ENCODE data around the gene ASB2.

Gene ASB2

GRCh38 chr14:93977790-93978581 is 1.6 kb upstream of the ASB2 start:
- DNase-seq = no peak

DNA sequence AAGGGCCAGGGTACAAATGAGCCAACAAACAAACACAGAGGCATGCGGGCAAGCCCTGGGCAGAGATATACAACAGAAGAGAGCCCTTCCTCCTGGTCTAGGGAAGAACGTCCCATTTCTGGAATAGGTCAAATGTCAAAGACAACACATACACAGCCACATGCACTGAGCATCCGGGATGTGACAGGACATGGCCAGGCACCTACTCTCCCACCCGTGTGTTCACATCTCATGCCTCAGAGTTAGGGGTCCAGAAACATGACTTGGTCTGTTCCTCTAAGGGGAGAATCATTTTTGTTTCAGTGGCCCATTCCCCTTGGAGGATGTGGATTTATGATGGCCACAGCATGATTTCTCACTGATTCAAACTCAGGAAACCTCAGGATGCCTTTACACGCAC is 801 bp upstream of the ASB2 start:
- no peak for DNase-seq

DNA sequence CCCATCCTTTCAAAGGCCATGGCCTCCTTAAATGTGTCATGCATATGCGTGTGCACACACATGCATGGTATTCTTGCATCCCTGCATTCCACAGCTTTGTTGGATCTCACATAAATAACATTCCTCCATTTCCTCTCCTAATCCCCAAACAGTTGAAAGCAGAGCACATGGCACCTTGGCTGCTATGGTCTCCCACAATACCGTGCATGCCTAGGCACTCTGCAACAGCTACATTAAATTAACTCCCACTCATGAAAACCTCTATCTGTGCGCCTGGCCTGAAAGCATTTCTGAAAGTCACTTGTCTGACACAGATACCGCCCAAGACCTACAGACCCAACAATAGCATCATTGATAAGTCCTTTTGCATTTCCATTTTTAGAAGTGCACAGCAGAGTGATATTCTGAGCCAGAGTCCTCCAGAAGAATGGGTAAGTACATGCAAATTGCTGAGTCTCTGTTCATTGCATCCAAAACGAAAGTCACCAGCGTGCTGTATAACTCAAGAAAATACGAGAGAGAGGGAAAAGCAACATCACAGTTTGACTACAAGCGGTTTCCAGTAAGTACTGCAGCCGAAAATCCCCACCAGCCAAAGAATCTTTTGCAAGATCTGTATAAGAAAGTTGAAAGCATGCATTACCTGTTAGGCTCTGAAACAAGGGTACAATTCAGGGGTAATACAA is 436 bp downstream of the ASB2 start:
- no peak for DNase-seq

DNA sequence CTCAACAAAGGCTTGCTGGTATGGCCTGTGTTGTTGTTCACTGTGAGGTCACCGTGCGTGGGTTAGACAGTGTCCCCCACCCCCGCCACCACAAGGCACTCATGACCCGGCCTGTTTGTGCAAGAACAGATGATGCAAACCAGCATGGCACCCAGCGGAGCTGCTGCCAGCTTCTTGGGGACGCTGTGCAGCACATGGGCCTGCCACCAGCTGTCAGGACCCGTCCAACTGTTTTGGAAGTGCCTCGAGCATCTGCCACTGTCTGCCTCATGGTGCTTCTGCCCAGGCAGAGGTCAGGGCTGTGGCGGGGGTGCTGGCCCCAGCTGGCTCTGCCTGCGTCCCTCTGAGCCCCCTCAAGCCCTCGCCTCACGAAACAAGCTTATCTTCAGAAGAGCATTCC is 1.5 kb downstream of the ASB2 start:
- DNase-seq = no peak

GRCh38 chr14:93974299-93974698 is 2.1 kb downstream of the ASB2 start:
- DNase-seq = no peak

DNA sequence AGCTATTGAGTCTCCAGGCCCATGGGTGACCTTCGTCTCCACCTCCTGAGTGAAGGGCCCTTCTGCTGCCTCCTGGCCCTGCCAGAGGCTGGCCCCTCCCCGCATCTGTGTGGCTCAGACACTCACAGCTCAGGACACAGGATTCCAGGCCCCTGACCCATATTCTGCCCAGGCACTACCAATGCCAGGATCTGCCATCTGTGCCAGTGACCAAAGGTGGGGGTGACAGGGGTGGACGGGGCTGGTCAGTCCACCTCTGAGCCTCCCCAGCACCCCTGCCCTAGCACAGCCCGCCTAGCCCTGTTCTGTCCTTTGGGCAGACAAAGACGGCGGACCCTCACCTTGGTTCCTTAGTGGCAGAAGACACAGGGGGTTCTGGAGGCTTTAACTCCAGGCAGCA is 2.8 kb downstream of the ASB2 start:
- DNase-seq = no peak

DNA sequence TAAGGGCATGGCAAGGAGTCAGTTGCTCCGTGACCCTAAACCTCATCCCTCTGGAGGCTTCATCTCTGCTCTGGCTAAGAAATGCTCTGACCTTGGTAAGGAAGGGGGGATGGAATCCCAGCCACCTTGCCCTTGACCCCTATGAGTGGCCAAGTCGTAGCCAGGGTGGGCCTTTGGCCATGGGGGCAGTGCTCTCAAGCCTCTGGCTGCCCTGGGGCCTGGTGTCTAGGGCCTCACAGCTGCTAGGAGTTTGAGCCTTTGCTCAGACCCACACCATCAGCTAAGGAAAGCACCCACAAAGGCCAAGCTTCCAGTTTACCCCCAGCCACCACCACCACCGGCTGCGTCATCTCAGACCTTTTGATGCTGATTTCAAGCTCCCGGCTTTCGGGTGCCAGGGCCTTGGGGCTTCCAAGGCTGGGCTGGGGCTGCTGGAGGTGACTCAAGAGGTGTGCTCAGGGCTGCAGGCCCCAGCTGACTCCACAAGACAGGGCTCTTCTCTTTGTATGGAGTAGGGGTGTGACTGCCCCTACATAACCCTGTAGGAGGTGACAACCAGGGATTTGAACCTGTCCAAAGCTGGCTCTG is 3.7 kb downstream of the ASB2 start:
- no peak for DNase-seq

- DNase-seq = no peak
Measured at GRCh38 chr14:93971635-93972027, 4.7 kb downstream of the ASB2 start.

- DNase-seq = no peak
Measured at GRCh38 chr14:93970965-93971634, 5.3 kb downstream of the ASB2 start.

- no peak for DNase-seq
Measured at GRCh38 chr14:93970585-93970964, 5.8 kb downstream of the ASB2 start.

DNA sequence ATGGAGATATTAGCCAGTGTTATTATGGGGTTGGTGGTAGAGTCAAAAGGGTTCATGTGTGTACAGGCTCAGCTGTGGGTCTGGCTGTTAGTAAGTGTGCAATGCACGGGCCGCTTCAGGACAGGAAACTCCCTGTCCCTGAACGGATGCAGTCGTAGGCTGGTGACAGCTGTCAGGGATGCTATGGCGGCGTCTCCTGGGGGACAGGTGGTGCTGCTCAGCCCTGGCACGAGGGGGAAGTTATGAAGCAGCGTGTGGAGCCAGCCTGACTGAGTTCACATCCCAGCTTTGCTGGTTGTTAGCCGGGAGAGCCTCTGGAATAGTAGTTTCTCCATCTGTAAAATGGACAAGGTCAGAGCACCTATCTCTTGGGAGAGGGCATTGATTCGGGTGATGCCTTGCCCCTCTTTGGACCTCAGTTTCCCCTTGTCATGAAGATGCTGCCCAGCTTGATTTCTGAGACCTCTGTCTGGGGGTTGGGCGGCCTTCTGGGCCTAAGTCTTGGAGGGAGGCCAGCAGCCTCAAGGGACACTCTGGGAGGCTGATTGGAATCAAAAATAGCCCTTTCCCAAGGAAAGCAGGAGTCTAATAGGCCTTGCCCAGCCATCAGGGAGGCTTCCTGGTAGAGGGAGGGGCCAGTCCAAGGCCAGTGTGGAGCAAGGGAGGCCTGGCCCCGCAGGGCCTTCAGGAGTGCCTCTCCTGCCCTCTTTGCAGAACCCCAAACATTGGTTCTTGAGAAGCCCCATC is 7.1 kb downstream of the ASB2 start:
- no peak for DNase-seq

DNA sequence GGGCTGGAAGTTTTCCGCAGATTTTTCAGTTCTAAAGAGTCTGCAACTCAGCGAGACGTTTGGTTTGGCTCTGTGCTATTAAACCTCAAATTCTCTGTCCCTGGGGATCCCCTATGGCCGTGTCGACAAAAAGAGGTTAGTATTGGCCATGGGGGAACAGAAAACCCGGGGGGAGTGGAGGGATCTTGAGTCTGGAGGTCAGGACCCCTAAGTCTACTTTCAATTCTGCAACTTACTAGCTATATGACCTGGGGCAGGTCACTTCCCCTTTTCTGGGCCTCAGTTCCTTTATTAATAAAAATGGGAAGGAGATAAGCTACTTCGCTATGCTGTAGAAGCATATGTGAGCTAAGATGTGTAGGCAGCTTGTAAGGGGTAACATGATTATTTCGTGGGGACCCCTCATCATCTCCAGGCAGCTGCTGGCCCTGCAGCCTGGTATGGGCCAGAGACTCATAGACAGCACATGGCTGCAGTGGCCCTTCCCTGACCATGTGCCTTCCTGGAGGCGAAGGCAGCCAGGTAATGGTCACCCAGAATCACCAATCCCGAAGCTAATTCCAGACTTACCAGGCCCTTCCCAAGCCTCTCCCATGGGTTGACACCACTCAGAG is 8.6 kb downstream of the ASB2 start:
- DNase-seq = no peak

DNA sequence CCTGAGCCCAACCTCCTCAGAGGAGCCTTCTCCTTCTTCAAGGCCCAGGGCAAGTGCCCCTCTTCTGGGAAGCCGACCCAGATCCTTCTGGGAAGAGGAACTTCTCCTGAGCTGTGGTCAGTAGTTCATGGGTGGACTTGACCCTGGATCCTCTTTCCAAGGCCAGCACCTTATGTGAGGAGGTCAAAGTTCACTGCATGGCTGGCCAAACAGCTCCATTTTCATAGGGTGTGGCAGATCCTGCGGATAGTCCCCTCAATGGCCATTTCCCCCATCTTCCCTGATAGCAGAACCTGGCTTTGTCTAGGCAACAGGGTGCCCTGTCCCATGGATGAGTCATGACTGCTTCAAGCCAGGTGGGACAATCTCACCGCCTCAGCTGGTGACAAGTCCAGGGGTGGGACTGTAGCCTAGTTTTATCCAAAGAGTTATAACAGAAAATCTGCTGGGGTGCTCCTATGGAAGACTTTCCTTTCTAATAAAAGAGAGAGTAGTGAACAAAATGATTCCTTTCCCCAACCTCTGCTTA is 10.4 kb downstream of the ASB2 start:
- no peak for DNase-seq

- no peak for DNase-seq
Measured at GRCh38 chr14:93965287-93965821, 11.0 kb downstream of the ASB2 start.

GRCh38 chr14:93964820-93965286 is 11.5 kb downstream of the ASB2 start:
- DNase-seq = no peak

DNA sequence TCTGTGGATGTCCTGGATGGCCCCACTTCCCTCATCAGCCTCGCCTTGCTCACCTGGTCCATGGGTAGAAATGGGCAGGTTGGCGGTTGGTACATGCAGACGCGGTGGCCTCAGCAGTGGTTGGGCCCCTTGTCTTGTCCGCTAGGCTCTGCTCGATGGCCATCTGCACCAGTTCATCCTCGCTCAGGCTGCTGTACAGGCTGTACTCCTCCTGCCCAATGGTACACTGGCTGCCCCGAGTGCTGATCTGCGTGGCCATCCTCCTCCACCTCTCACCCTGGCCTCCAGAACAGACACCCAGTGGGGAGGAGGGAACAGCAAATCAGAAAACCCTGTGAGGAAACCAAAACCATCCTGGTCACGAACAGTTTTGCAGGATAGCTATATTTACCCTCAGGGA is 12.1 kb downstream of the ASB2 start:
- DNase-seq = no peak

DNA sequence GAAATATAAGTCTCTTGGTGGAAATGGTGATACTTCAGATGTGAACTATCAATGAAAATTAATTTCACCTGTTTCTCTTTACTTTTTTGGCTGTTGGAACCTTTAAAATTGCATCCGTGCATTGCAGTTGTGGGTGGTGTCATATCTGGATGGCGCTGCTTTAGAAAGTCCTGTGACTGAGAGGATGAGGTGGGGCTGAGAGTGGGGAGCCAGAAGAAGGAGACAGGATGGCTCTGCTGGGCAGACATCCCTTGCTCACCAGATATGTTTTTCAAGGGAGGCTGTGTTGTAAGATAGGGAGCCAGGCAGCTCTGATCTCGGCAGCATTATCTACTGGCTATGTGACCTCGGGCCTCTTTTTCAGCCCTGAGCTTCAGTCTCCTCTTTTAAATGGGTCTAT is 12.7 kb downstream of the ASB2 start:
- DNase-seq = no peak

- DNase-seq = no peak
Measured at GRCh38 chr14:93962701-93963601, 13.4 kb downstream of the ASB2 start.

DNA sequence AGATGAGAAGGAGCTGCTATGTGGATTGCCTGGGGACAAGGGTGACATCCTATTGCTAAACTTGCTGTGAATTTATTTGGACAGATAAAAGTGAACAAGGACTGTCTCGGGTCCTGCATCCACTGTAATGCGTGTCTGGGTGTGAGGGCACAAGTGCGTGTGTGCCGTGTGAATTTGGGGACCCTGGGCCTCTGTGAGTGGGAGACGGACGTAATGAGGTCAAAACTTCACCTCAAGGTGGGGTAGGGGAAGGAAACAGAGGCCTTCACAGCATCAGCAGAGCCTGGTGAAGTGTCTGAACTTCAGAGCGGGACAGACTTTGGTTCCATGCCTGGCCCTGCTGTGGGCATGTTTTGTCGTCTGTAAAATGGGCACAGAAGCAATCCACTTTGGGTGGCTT is 14.8 kb downstream of the ASB2 start:
- no peak for DNase-seq

- no peak for DNase-seq
Measured at GRCh38 chr14:93960774-93961438, 15.5 kb downstream of the ASB2 start.

Measured in left hindlimb (tissue), 1 donor.